ENCODE data around the gene NFKBIA. TPM values are rescaled to one million over a fixed set of nuclear protein-coding genes. Genes with fewer than 3 reads are reported as not detected.
"Not testable (repeated sequence)": the region's sequence is repeated elsewhere in the genome, so short reads cannot be mapped to it uniquely, and the experiment has no call there.

Gene NFKBIA
- total RNA-seq, 5 donors from 2014 or later (not counting 1 experiment from before 2014, with no cell fraction given) = 129 to 1,245 (median 169) TPM

GRCh38 chr14:35398071-35398584 lies 6.4 kb downstream of the NFKBIA start:
- Histone ChIP-seq H3K27ac (ENCODE audit: low read length) (no peak overlapping the region), H3K4me3 (ENCODE audit: control insufficient read depth in 1 of 2, extremely low read depth in 1 of 2, low read length in 1 of 2) (no peak overlapping the region), H3K9me3 (no peaks in the 10 kb centered on the region), H3K36me3 (ENCODE audit: control insufficient read depth in 2 of 2, extremely low read depth in 1 of 2, insufficient read depth in 1 of 2, low read length in 1 of 2) (peaks cover 6 to 43% of the 10 kb centered on the region in 2 donors), H3K27me3 (replicated peaks in 1 of 2; ENCODE audit: control insufficient read depth in 2 of 2, extremely low read depth in 1 of 2, insufficient read depth in 2 of 2, low read length in 1 of 2) (no peaks in the 10 kb centered on the region), H3K4me1 (ENCODE audit: control insufficient read depth in 1 of 2, extremely low read depth in 1 of 2, insufficient read depth in 2 of 2, low read length in 2 of 2) (peaks cover 24 to 30% of the 10 kb centered on the region in 2 experiments)
- Mint-ChIP-seq H3K27me3 (no peaks in the 10 kb centered on the region), H3K4me1 (peaks cover 40 to 51% (median 47%) of the 10 kb centered on the region in 3 donors), H3K27ac (peak overlapping the region; percentile 66 to 82), H3K9me3 (no peaks in the 10 kb centered on the region), H3K4me3 (peak overlapping the region in 1 of 3 donors; percentile 2), H3K36me3 (peaks cover 39% of the 10 kb centered on the region)
- ChIA-PET CTCF (interaction anchor here (0.5 to 1.4 kb wide), 2 partner anchors 16 to 18 kb away, joined by 4 to 7 read pairs; no protein-coding TSS in a partner anchor), POLR2A (no interaction called here)
- ATAC-seq (replicated peaks in 1 of 4) (no peak), DNase-seq (no peak)
- WGBS (ENCODE audit: insufficient coverage) = no CpG with 5 or more reads among the region's 4 CpGs

DNA sequence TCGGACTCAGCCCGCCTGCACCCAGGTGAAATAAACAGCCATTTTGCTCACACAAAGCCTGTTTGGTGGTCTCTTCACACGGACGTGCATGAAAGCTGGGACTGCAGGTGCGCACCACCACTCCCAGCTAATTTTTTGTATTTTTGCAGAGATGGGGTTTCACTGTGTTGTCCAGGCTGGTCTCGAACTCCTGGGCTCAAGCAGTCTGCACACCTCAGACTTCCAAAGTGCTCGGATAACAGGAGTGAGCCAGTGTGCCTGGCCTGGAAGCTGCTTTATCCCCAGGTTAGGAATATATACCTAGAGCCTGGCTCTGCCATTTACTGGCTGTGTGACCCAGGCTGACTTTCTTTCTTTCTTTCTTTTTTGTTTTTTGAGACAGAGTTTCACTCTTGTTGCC lies 7.9 kb downstream of the NFKBIA start:
- DNase-seq; H3K27ac ChIP-seq (ENCODE audit: low read length); H3K27me3 Mint-ChIP-seq; H3K4me3 ChIP-seq (ENCODE audit: control insufficient read depth in 1 of 2, extremely low read depth in 1 of 2, low read length in 1 of 2); H3K9me3 Mint-ChIP-seq; ATAC-seq (replicated peaks in 1 of 4); H3K27me3 ChIP-seq (replicated peaks in 1 of 2; ENCODE audit: control insufficient read depth in 2 of 2, extremely low read depth in 1 of 2, insufficient read depth in 2 of 2, low read length in 1 of 2); POLR2A ChIA-PET; H3K9me3 ChIP-seq: not testable (repeated sequence)
- Histone ChIP-seq H3K36me3 (ENCODE audit: control insufficient read depth in 2 of 2, extremely low read depth in 1 of 2, insufficient read depth in 1 of 2, low read length in 1 of 2) (peaks cover 0 to 28% of the 10 kb centered on the region in 2 donors), H3K4me1 (ENCODE audit: control insufficient read depth in 1 of 2, extremely low read depth in 1 of 2, insufficient read depth in 2 of 2, low read length in 2 of 2) (peaks cover 9 to 18% of the 10 kb centered on the region in 2 experiments)
- WGBS (ENCODE audit: insufficient coverage) = 94% methylated on average over 3 of the region's 7 CpGs
- CTCF ChIA-PET = interaction anchor here in 1 of 2 donors (1.4 kb wide), 1 partner anchor 20 kb away, joined by 4 read pairs; no protein-coding TSS in a partner anchor
- Mint-ChIP-seq H3K4me1 (peaks cover 26 to 36% (median 32%) of the 10 kb centered on the region in 3 donors), H3K4me3 (peak overlapping the region in 1 of 3 donors; percentile 45), H3K27ac (peak overlapping the region in 1 of 2 donors; percentile 16), H3K36me3 (peaks cover 24% of the 10 kb centered on the region)

GRCh38 chr14:35395283-35395682 lies 9.3 kb downstream of the NFKBIA start:
- H3K27ac Mint-ChIP-seq = no peak overlapping the region

DNA sequence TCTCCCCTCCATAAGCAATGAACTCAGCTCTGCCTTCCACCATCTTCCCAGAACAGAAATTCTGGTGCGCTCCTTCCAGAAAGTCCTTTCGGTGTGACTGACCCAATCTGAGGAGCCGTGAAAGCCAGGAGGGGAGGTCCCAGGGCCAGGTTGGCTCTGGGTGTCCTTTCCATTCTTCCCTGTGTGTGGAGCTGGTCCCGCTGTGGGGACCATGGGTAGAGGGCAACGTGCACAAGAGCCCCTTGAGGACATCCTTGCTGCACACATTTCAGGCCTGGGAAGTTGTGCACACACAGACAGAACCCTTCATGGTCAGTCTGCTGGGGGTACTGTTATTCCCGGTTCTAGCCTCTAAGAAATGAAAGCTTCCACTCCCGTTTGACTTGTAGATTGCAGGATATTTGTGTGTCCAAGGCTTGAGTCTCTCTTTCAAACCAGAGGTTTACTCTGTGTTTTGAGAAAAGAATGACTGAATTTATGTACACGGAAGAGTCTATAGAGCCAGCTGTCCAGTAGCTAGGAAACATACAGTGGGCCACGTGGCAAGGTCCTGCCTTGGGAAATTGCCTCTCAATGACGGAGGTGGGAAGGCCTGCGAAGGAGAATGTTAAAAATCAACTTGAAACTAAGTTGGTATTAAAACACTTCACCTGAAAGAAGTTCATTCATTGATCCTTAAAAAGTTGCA lies 10.1 kb downstream of the NFKBIA start:
- DNase-seq = no peak
- no peak overlapping the region for H3K27ac ChIP-seq (ENCODE audit: low read length)
- no peaks in the 10 kb centered on the region for H3K9me3 ChIP-seq
- ChIA-PET POLR2A (interaction anchor here (0.5 to 1.5 kb wide), 5 partner anchors 9 to 533 kb away, joined by 3 to 8 read pairs (median 6); no protein-coding TSS in a partner anchor), CTCF (interaction anchor here in 1 of 2 donors (0.9 kb wide), 1 partner anchor 10 kb away, joined by 3 read pairs; the partner anchor contains the start of gene NFKBIA)
- H3K4me3 ChIP-seq (ENCODE audit: control insufficient read depth in 1 of 2, extremely low read depth in 1 of 2, low read length in 1 of 2) = no peak overlapping the region
- no peaks in the 10 kb centered on the region for H3K27me3 Mint-ChIP-seq
- no peak overlapping the region for H3K27ac Mint-ChIP-seq
- no peak for ATAC-seq (replicated peaks in 1 of 4)
- H3K4me1 Mint-ChIP-seq = peaks cover 12 to 24% (median 16%) of the 10 kb centered on the region in 3 donors
- peaks cover 12% of the 10 kb centered on the region for H3K36me3 Mint-ChIP-seq
- H3K4me1 ChIP-seq (ENCODE audit: control insufficient read depth in 1 of 2, extremely low read depth in 1 of 2, insufficient read depth in 2 of 2, low read length in 2 of 2) = peaks cover 0 to 15% of the 10 kb centered on the region in 2 experiments
- WGBS (ENCODE audit: insufficient coverage) = 91% methylated on average over 9 of the region's 11 CpGs
- H3K4me3 Mint-ChIP-seq = no peak overlapping the region
- H3K9me3 Mint-ChIP-seq = no peaks in the 10 kb centered on the region
- H3K36me3 ChIP-seq (ENCODE audit: control insufficient read depth in 2 of 2, extremely low read depth in 1 of 2, insufficient read depth in 1 of 2, low read length in 1 of 2) = peaks cover 0 to 9% of the 10 kb centered on the region in 2 donors
- H3K27me3 ChIP-seq (replicated peaks in 1 of 2; ENCODE audit: control insufficient read depth in 2 of 2, extremely low read depth in 1 of 2, insufficient read depth in 2 of 2, low read length in 1 of 2) = no peaks in the 10 kb centered on the region

More at GRCh38 chr14:35395283-35395682, 9.3 kb downstream of the NFKBIA start:
- no peak overlapping the region for H3K4me3 Mint-ChIP-seq
- no peak for ATAC-seq (replicated peaks in 1 of 4)
- ChIA-PET POLR2A (interaction anchor here (0.7 kb wide), 2 partner anchors 113 to 534 kb away, joined by 8 read pairs; no protein-coding TSS in a partner anchor), CTCF (interaction anchor here in 1 of 2 donors (0.6 kb wide), 1 partner anchor 122 kb away, joined by 3 read pairs; no protein-coding TSS in a partner anchor)
- H3K4me1 ChIP-seq (ENCODE audit: control insufficient read depth in 1 of 2, extremely low read depth in 1 of 2, insufficient read depth in 2 of 2, low read length in 2 of 2) = peaks cover 0 to 18% of the 10 kb centered on the region in 2 experiments
- no peaks in the 10 kb centered on the region for H3K27me3 Mint-ChIP-seq
- H3K36me3 ChIP-seq (ENCODE audit: control insufficient read depth in 2 of 2, extremely low read depth in 1 of 2, insufficient read depth in 1 of 2, low read length in 1 of 2) = peaks cover 0 to 15% of the 10 kb centered on the region in 2 donors
- H3K4me1 Mint-ChIP-seq = peaks cover 13 to 25% (median 20%) of the 10 kb centered on the region in 3 donors
- H3K27ac ChIP-seq (ENCODE audit: low read length) = no peak overlapping the region
- no peaks in the 10 kb centered on the region for H3K9me3 ChIP-seq
- H3K4me3 ChIP-seq (ENCODE audit: control insufficient read depth in 1 of 2, extremely low read depth in 1 of 2, low read length in 1 of 2) = no peak overlapping the region
- 81% methylated on average over 7 of the region's 13 CpGs for WGBS (ENCODE audit: insufficient coverage)
- no peaks in the 10 kb centered on the region for H3K9me3 Mint-ChIP-seq
- DNase-seq = no peak
- H3K27me3 ChIP-seq (replicated peaks in 1 of 2; ENCODE audit: control insufficient read depth in 2 of 2, extremely low read depth in 1 of 2, insufficient read depth in 2 of 2, low read length in 1 of 2) = no peaks in the 10 kb centered on the region
- H3K36me3 Mint-ChIP-seq = peaks cover 12% of the 10 kb centered on the region

GRCh38 chr14:35393826-35394225 lies 10.7 kb downstream of the NFKBIA start:
- no peak overlapping the region for H3K27ac ChIP-seq (ENCODE audit: low read length)
- peaks cover 0 to 3% of the 10 kb centered on the region in 2 donors for H3K36me3 ChIP-seq (ENCODE audit: control insufficient read depth in 2 of 2, extremely low read depth in 1 of 2, insufficient read depth in 1 of 2, low read length in 1 of 2)
- 100% methylated on average over 2 of the region's 2 CpGs for WGBS (ENCODE audit: insufficient coverage)
- H3K27me3 ChIP-seq (replicated peaks in 1 of 2; ENCODE audit: control insufficient read depth in 2 of 2, extremely low read depth in 1 of 2, insufficient read depth in 2 of 2, low read length in 1 of 2) = no peaks in the 10 kb centered on the region
- Mint-ChIP-seq H3K36me3 (peaks cover 7% of the 10 kb centered on the region), H3K9me3 (no peaks in the 10 kb centered on the region), H3K4me1 (peaks cover 8 to 17% (median 10%) of the 10 kb centered on the region in 3 donors), H3K27me3 (no peaks in the 10 kb centered on the region), H3K4me3 (no peak overlapping the region), H3K27ac (no peak overlapping the region)
- H3K4me1 ChIP-seq (ENCODE audit: control insufficient read depth in 1 of 2, extremely low read depth in 1 of 2, insufficient read depth in 2 of 2, low read length in 2 of 2) = peaks cover 0 to 15% of the 10 kb centered on the region in 2 experiments
- ATAC-seq (replicated peaks in 1 of 4) (no peak), DNase-seq (no peak)
- H3K9me3 ChIP-seq = no peaks in the 10 kb centered on the region
- CTCF ChIA-PET = interaction anchor here in 1 of 2 donors (0.9 to 1.0 kb wide), 2 partner anchors 10 to 11 kb away, joined by 3 read pairs; partner anchors contain the start of gene NFKBIA
- POLR2A ChIA-PET = interaction anchor here in 1 of 2 donors (0.5 to 1.5 kb wide), 2 partner anchors 10 to 114 kb away, joined by 3 to 6 read pairs; no protein-coding TSS in a partner anchor
- no peak overlapping the region for H3K4me3 ChIP-seq (ENCODE audit: control insufficient read depth in 1 of 2, extremely low read depth in 1 of 2, low read length in 1 of 2)

DNA sequence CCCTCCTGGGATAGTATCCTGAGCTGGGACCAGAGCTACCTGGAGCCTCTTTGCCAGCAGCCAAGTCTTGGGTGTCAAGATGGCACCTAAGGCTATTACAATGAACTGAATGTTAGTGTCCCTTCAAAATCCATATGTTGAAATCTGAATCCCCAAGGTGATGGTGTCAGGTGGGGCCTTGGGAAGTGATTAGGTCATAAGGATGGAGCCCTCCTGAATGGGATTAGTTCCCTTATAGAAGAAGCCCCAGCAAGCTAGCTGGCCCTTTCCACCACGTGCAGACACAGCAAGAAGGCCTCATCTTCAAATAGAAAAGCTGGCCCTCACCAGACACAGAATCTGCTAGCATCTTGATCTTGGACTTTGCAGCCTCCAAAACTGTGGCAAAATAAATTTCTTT lies 12.4 kb downstream of the NFKBIA start:
- H3K4me1 ChIP-seq (ENCODE audit: control insufficient read depth in 1 of 2, extremely low read depth in 1 of 2, insufficient read depth in 2 of 2, low read length in 2 of 2) = peaks cover 0 to 15% of the 10 kb centered on the region in 2 experiments
- DNase-seq (no peak), ATAC-seq (replicated peaks in 1 of 4) (no peak)
- peaks cover 0 to 3% (median 0%) of the 10 kb centered on the region in 3 donors for H3K4me1 Mint-ChIP-seq
- no peak overlapping the region for H3K27ac Mint-ChIP-seq
- POLR2A ChIA-PET = interaction anchor here in 1 of 2 donors (0.6 kb wide), 1 partner anchor 236 kb away, joined by 4 read pairs; no protein-coding TSS in a partner anchor
- H3K27me3 Mint-ChIP-seq = no peaks in the 10 kb centered on the region
- CTCF ChIA-PET = interaction anchor here (0.6 to 0.7 kb wide), 2 partner anchors 17 to 24 kb away, joined by 3 to 4 read pairs; no protein-coding TSS in a partner anchor
- H3K4me3 ChIP-seq (ENCODE audit: control insufficient read depth in 1 of 2, extremely low read depth in 1 of 2, low read length in 1 of 2) = no peak overlapping the region
- H3K27ac ChIP-seq (ENCODE audit: low read length) = no peak overlapping the region
- WGBS (ENCODE audit: insufficient coverage) = 100% methylated on average over 1 of the region's 1 CpG
- H3K27me3 ChIP-seq (replicated peaks in 1 of 2; ENCODE audit: control insufficient read depth in 2 of 2, extremely low read depth in 1 of 2, insufficient read depth in 2 of 2, low read length in 1 of 2) = no peaks in the 10 kb centered on the region
- no peaks in the 10 kb centered on the region for H3K9me3 ChIP-seq
- no peaks in the 10 kb centered on the region for H3K36me3 ChIP-seq (ENCODE audit: control insufficient read depth in 2 of 2, extremely low read depth in 1 of 2, insufficient read depth in 1 of 2, low read length in 1 of 2)
- H3K36me3 Mint-ChIP-seq = no peaks in the 10 kb centered on the region
- H3K9me3 Mint-ChIP-seq = no peaks in the 10 kb centered on the region
- no peak overlapping the region for H3K4me3 Mint-ChIP-seq

All from T-cell (primary cell).